IPS-18c (cell line): ENCODE measurements around the gene SH3PXD2A.

Source experiments
- H3K4me3 ChIP-seq: 2 replicates; pipeline ENCODE4 v1.7.0; 2013; ENCODE audit warnings: low read depth, mild to moderate bottlenecking, low read length, moderate library complexity; ENCODE audit not compliant: insufficient read depth
- H3K9me3 ChIP-seq: one replicate; pipeline ENCODE4 v1.6.1; 2013; ENCODE audit warnings: mild to moderate bottlenecking, low read length, moderate library complexity; ENCODE audit not compliant: control insufficient read depth, insufficient read depth

SH3PXD2A gene

GRCh38 chr10:103722632-103723031 lies 132.7 kb downstream of the SH3PXD2A start:
- Histone ChIP-seq H3K4me3 (no peak overlapping the region), H3K9me3 (peaks cover 2% of the 10 kb centered on the region)

GRCh38 chr10:103720964-103721335 lies 134.4 kb downstream of the SH3PXD2A start:
- Histone ChIP-seq H3K9me3 (no peaks in the 10 kb centered on the region), H3K4me3 (no peak overlapping the region)

- H3K4me3 ChIP-seq: no peak overlapping the region
- no peaks in the 10 kb centered on the region for H3K9me3 ChIP-seq
Measured at GRCh38 chr10:103720328-103720963, 134.9 kb downstream of the SH3PXD2A start.

GRCh38 chr10:103719036-103719435 lies 136.3 kb downstream of the SH3PXD2A start:
- Histone ChIP-seq H3K4me3 (no peak overlapping the region), H3K9me3 (no peaks in the 10 kb centered on the region)

GRCh38 chr10:103718247-103718620 lies 137.1 kb downstream of the SH3PXD2A start:
- H3K9me3 ChIP-seq: no peaks in the 10 kb centered on the region
- H3K4me3 ChIP-seq: no peak overlapping the region

GRCh38 chr10:103717341-103718246 lies 137.8 kb downstream of the SH3PXD2A start:
- Histone ChIP-seq H3K9me3 (no peaks in the 10 kb centered on the region), H3K4me3 (no peak overlapping the region)

- Histone ChIP-seq H3K9me3 (no peaks in the 10 kb centered on the region), H3K4me3 (no peak overlapping the region)
Measured at GRCh38 chr10:103716206-103717160, 138.9 kb downstream of the SH3PXD2A start.

- Histone ChIP-seq H3K9me3 (no peaks in the 10 kb centered on the region), H3K4me3 (no peak overlapping the region)
Measured at GRCh38 chr10:103715430-103715829, 139.9 kb downstream of the SH3PXD2A start.

- no peak overlapping the region for H3K4me3 ChIP-seq
- no peaks in the 10 kb centered on the region for H3K9me3 ChIP-seq
Measured at GRCh38 chr10:103714232-103714891, 141.0 kb downstream of the SH3PXD2A start.

GRCh38 chr10:103713676-103714075 lies 141.7 kb downstream of the SH3PXD2A start:
- H3K4me3 ChIP-seq: no peak overlapping the region
- no peaks in the 10 kb centered on the region for H3K9me3 ChIP-seq

GRCh38 chr10:103712898-103713498 lies 142.4 kb downstream of the SH3PXD2A start:
- no peak overlapping the region for H3K4me3 ChIP-seq
- no peaks in the 10 kb centered on the region for H3K9me3 ChIP-seq

- H3K4me3 ChIP-seq: no peak overlapping the region
- no peaks in the 10 kb centered on the region for H3K9me3 ChIP-seq
Measured at GRCh38 chr10:103712146-103712545, 143.2 kb downstream of the SH3PXD2A start.

GRCh38 chr10:103711351-103711994 lies 143.9 kb downstream of the SH3PXD2A start:
- Histone ChIP-seq H3K9me3 (no peaks in the 10 kb centered on the region), H3K4me3 (no peak overlapping the region)

GRCh38 chr10:103710490-103710889 lies 144.9 kb downstream of the SH3PXD2A start:
- Histone ChIP-seq H3K9me3 (no peaks in the 10 kb centered on the region), H3K4me3 (no peak overlapping the region)

- Histone ChIP-seq H3K9me3 (no peaks in the 10 kb centered on the region), H3K4me3 (no peak overlapping the region)
Measured at GRCh38 chr10:103709341-103709920, 145.9 kb downstream of the SH3PXD2A start.
